ENCODE data around the gene NCS1. TPM values are rescaled to one million over a fixed set of nuclear protein-coding genes. Genes with fewer than 3 reads are reported as not detected.

The NCS1 gene
- total RNA-seq, 4 donors from 2014 or later: 100 to 206 (median 122) TPM

DNA sequence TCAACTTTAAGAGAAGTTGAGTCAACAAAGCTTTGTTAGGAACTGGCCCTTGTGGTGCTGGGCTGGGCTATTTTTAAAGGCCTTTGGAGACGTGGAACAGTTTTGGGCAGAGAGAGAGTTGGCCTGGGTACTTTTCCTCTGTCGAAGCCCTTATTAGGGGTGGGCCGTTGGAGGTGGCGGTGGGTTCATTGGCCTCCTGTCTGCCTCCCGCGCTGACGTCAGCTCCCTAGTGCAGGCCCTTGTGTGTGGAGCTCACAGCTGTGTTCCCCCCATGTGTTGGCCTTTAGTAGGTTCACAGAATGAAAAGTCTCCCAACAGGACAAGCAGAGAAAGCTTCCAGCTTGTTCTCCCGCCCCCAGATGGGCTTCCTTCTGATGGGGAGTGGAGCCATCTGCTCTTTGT lies 2.7 kb downstream of the NCS1 start:
- WGBS: 31% methylated on average over 6 of the region's 8 CpGs
- TF ChIP-seq POLR2A (IDR thresholded peaks at IDR 0.05; ENCODE audit: low read depth) (no peak), POLR2AphosphoS5 (IDR thresholded peaks at IDR 0.05) (peak; percentile 72 to 80), EP300 (IDR thresholded peaks at IDR 0.05) (no peak), CTCF (IDR thresholded peaks at IDR 0.05) (no peak)
- Histone ChIP-seq H3K4me3 (peak overlapping the region in 1 of 4 donors; percentile 12), H3K27ac (replicated peaks in 1 of 4) (peak overlapping the region; percentile 91 to 97 (median 96)), H3K9me3 (no peaks in the 10 kb centered on the region), H3K4me1 (peaks cover 9 to 75% (median 68%) of the 10 kb centered on the region in 4 donors), H3K27me3 (peaks cover 0 to 5% (median 0%) of the 10 kb centered on the region in 4 donors), H3K36me3 (no peaks in the 10 kb centered on the region)
- intact Hi-C loops (cut with DNase I): loop anchor here (5.0 kb wide), 2 partner anchors 42 to 62 kb away; no protein-coding TSS in a partner anchor
- DNase-seq (ENCODE audit: extremely low spot score): no peak

DNA sequence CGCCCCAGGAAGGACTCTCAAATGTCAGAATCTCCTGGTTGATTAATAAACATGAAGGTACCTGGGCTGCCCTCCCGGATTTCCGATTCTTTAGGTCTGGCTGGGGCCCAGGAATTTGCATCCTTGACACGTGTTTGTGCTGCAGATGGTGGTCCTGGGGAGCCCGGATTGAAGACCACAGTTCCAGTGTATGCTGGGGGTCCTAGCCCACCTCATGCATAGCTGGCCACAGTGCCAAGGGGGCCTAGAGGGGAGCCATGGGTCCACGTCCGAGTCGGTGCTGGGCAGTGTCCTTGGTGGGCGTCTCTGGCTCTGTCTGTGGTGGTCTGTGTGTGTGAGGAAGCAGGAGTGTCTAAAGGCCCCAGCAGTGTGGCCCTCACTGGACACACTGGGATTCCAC lies 3.2 kb downstream of the NCS1 start:
- peaks cover 0 to 5% (median 0%) of the 10 kb centered on the region in 4 donors for H3K27me3 ChIP-seq
- WGBS: 64% methylated on average over 9 of the region's 9 CpGs
- no peak for DNase-seq (ENCODE audit: extremely low spot score)
- peak overlapping the region; percentile 91 to 97 (median 96) for H3K27ac ChIP-seq (replicated peaks in 1 of 4)
- no peaks in the 10 kb centered on the region for H3K36me3 ChIP-seq
- intact Hi-C loops (cut with DNase I): no loop called here
- TF ChIP-seq POLR2AphosphoS5 (IDR thresholded peaks at IDR 0.05) (no peak), EP300 (IDR thresholded peaks at IDR 0.05) (no peak), POLR2A (IDR thresholded peaks at IDR 0.05; ENCODE audit: low read depth) (no peak), CTCF (IDR thresholded peaks at IDR 0.05) (no peak)
- H3K4me3 ChIP-seq: peak overlapping the region in 1 of 4 donors; percentile 12
- H3K4me1 ChIP-seq: peaks cover 9 to 79% (median 69%) of the 10 kb centered on the region in 4 donors
- H3K9me3 ChIP-seq: no peaks in the 10 kb centered on the region

DNA sequence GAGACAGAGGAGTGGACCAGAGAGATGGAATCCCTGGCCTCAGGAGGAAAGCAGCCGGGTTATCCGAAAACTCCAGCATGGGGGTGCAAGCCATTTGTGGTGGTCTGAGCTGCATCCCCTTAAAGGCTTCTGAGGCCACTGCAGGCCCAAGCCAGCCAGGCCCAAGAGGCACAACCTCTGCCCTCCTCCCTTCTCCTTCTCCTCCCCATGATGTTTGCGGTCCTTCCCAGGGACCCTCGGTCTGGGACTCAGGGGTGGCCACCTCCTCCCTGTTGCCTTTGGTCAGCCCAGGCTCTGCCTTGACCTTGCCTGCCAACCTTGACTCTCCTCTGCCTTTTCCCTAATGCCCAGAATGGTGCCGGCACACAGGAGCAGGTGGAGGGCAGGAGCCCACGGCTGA lies 4.6 kb downstream of the NCS1 start:
- intact Hi-C loops (cut with DNase I): no loop called here
- WGBS: 80% methylated on average over 1 of the region's 6 CpGs
- H3K4me1 ChIP-seq: peaks cover 9 to 88% (median 77%) of the 10 kb centered on the region in 4 donors

GRCh38 chr9:130177898-130178805 lies 5.9 kb downstream of the NCS1 start:
- H3K27ac ChIP-seq (replicated peaks in 1 of 4): peak overlapping the region; percentile 91 to 97 (median 96)
- no peak for TF ChIP-seq CTCF (IDR thresholded peaks at IDR 0.05)
- TF ChIP-seq POLR2AphosphoS5 (IDR thresholded peaks at IDR 0.05): no peak
- no peak for TF ChIP-seq EP300 (IDR thresholded peaks at IDR 0.05)
- TF ChIP-seq POLR2A (IDR thresholded peaks at IDR 0.05; ENCODE audit: low read depth): no peak
- DNase-seq (ENCODE audit: extremely low spot score): no peak
- WGBS: 52% methylated on average over 18 of the region's 20 CpGs
- no peak overlapping the region for H3K4me3 ChIP-seq
- no peaks in the 10 kb centered on the region for H3K9me3 ChIP-seq
- no peaks in the 10 kb centered on the region for H3K27me3 ChIP-seq
- H3K36me3 ChIP-seq: no peaks in the 10 kb centered on the region
- intact Hi-C loops (cut with DNase I): no loop called here
- peaks cover 11 to 93% (median 83%) of the 10 kb centered on the region in 4 donors for H3K4me1 ChIP-seq

More for the DNA sequence above, 4.6 kb downstream of the NCS1 start:
- H3K36me3 ChIP-seq: no peaks in the 10 kb centered on the region
- DNase-seq (ENCODE audit: extremely low spot score): no peak
- no peak overlapping the region for H3K4me3 ChIP-seq
- TF ChIP-seq POLR2A (IDR thresholded peaks at IDR 0.05; ENCODE audit: low read depth) (no peak), CTCF (IDR thresholded peaks at IDR 0.05) (no peak), EP300 (IDR thresholded peaks at IDR 0.05) (no peak), POLR2AphosphoS5 (IDR thresholded peaks at IDR 0.05) (no peak)
- no peaks in the 10 kb centered on the region for H3K9me3 ChIP-seq
- peaks cover 0 to 3% (median 0%) of the 10 kb centered on the region in 4 donors for H3K27me3 ChIP-seq
- peak overlapping the region; percentile 91 to 97 (median 96) for H3K27ac ChIP-seq (replicated peaks in 1 of 4)

Measured in esophagus muscularis mucosa (tissue), 4 donors.